MG63 (cell line): ENCODE data around the gene PCK2. TPM values are rescaled to one million over a fixed set of nuclear protein-coding genes. Genes with fewer than 3 reads are reported as not detected.
"Not testable (repeated sequence)": the region's sequence is repeated elsewhere in the genome, so short reads cannot be mapped to it uniquely, and the experiment has no call there.

Experiments used
- DNase-seq: peaks from one replicate; pipeline ENCODE4 v3.0.0-alpha.2; 2020
- H3K27me3 ChIP-seq: fragments of 250-450 bp; sonication (Bioruptor Pico); 2 replicates; pipeline ENCODE4 v1.5.1; 2020; ENCODE audit warnings: mild to moderate bottlenecking, moderate library complexity
- H3K36me3 ChIP-seq: fragments of 250-450 bp; sonication (Bioruptor Pico); 2 replicates; pipeline ENCODE4 v1.5.1; 2020; ENCODE audit warnings: mild to moderate bottlenecking, moderate library complexity
- H3K4me3 ChIP-seq: fragments of 250-450 bp; sonication (Bioruptor Pico); 2 replicates; pipeline ENCODE4 v1.5.1; 2020; ENCODE audit warnings: mild to moderate bottlenecking, moderate library complexity
- H3K9me3 ChIP-seq: fragments of 250-450 bp; sonication (Bioruptor Pico); 2 replicates; pipeline ENCODE4 v1.5.1; 2020; ENCODE audit warnings: mild to moderate bottlenecking, moderate library complexity
- total RNA-seq: library from RNA; depleted of rRNA; stranded (reverse); fragments of >200 nt; shearing (Covaris generic); gene quantifications from 2 replicates; pipeline ENCODE4 v1.2.3, GENCODE V29; 2014; ENCODE audit warnings: low replicate concordance; rRNA removed

PCK2 gene
- 6.7 and 27.5 TPM in 2 replicates for total RNA-seq

GRCh38 chr14:24093901-24094840 lies at the start of gene PCK2:
Gene PCK2, plus strand, starts transcription at chr14:24094311. Its CDS starts 95 bp downstream, at chr14:24094406.
- peak; percentile 96 for DNase-seq
- Histone ChIP-seq H3K4me3 (peak within 1 kb of the TSS; percentile 90), H3K9me3 (no peaks in the 10 kb centered on the region), H3K36me3 (no peaks in the 10 kb centered on the region; the same call in 1 of the 2 replicates), H3K27me3 (no peaks in the 10 kb centered on the region)

DNA sequence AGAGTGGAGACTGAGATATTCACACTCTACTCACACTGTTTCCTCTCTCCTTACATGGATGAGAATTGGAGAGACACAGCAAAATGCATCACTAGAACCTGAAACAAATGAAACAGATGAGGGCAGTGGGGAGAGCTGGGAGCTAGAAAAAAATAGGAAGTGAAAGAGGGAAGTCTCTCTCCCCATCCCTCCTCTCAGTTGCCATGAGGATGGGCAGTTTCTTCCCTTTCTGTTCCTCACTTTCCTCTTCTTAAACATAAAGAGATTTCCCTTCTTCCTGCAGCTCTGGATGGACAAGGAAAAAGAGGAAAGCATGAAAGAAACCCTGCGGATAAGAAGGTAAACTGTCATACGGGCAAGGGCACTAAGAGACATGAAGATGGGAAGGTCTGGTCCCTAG lies 45.1 kb upstream of the PCK2 start:
- not testable (repeated sequence) for H3K36me3 ChIP-seq, H3K9me3 ChIP-seq, H3K27me3 ChIP-seq, DNase-seq, H3K4me3 ChIP-seq

DNA sequence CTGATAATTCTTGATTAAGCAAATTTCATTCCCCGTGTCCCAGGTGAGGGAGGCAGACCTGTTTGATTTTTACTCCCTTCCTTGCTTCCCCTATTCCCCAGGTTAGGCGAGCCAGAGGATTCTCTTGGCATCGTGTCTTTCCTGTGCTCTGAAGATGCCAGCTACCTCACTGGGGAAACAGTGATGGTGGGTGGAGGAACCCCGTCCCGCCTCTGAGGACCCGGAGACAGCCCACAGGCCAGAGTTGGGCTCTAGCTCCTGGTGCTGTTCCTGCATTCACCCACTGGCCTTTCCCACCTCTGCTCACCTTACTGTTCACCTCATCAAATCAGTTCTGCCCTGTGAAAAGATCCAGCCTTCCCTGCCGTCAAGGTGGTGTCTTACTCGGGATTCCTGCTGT lies 43.4 kb upstream of the PCK2 start:
- H3K27me3 ChIP-seq, H3K36me3 ChIP-seq, H3K9me3 ChIP-seq, DNase-seq, H3K4me3 ChIP-seq: not testable (repeated sequence)

DNA sequence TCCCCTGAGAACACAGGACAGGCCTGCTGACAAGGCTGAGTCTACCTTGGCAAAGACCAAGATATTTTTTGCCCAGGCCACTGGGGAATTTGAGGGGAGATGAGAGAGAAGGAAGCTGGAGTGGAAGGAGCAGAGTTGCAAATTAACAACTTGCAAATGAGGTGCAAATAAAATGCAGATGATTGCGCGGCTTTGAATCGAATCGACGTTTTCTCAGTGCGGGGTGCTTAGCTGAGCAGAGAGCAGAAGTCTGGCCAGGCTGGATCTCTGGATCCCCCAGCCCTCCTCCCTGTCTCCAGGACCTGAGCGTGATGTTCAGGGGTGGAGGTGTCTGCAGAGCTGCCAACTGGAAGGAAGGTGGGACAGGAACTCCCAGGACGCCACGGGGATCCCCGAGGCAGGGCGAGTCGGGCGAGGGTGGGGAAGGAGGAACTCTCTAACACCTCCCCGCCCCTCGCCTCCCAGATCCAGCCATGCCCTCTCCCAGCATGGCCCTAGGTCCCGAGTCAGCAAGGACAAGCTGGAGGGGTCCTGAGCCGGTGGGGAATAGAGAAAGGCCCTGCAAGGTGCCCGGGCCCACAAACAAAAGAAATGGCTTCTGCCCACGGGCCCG lies 42.8 kb upstream of the PCK2 start:
- Histone ChIP-seq H3K36me3 (no peaks in the 10 kb centered on the region), H3K9me3 (no peaks in the 10 kb centered on the region), H3K4me3 (peak overlapping the region; percentile 40), H3K27me3 (no peaks in the 10 kb centered on the region)
- DNase-seq = no peak

- no peaks in the 10 kb centered on the region for H3K27me3 ChIP-seq
- peak; percentile 34 for DNase-seq
- H3K4me3 ChIP-seq = peak within 1 kb of the TSS; percentile 40
- no peaks in the 10 kb centered on the region for H3K36me3 ChIP-seq
- no peaks in the 10 kb centered on the region for H3K9me3 ChIP-seq
These were observed 42.1 kb upstream of the PCK2 start, which contains the start of gene CARMIL3 for GRCh38 chr14:24051789-24052655. Gene CARMIL3, plus strand, starts transcription at chr14:24052009. Its CDS starts 145 bp downstream, at chr14:24052154.

DNA sequence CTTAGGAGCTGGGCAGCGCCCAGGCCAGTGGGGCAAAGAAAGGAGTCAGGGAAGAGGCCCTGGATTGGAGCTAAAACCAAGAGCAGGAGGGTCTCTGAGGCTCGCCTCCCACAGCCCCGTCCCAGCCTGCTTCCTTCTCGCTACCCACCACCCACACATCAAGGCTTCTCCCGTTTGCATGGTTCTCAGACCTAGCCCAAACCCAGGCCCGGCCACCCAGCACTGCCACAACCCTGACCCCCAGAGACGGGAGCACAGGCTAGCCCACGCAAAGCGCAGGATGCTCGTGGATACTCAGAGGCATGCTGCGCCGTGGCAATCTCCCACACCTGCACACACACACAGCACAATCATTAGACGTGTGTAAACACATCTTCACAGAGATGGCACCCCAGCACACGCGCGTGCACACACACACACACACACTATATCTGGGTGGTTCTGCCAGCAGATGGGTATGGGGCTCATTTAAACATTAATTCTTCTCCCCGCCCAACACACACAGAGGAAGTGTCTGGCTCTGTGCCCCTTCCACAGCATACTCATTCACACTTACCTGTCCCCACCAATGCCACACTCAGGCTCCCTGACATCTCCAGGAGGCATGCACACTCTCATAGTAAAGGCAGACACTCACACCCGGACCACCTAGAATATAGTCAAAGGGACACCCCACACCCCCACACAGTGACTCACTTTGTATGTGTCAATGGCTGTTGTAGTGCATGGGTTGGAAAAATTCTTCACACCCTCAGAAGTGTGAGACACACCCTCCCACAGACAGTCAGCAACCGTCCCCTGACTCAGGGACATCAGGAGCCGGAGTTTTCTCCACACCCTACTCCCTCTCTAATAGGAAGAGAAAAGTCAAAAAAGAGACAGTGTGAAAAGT lies 41.2 kb upstream of the PCK2 start:
- no peaks in the 10 kb centered on the region for H3K27me3 ChIP-seq
- H3K9me3 ChIP-seq = no peaks in the 10 kb centered on the region
- no peaks in the 10 kb centered on the region for H3K36me3 ChIP-seq
- peak overlapping the region; percentile 40; the same call in 1 of the 2 replicates for H3K4me3 ChIP-seq
- DNase-seq = no peak

DNA sequence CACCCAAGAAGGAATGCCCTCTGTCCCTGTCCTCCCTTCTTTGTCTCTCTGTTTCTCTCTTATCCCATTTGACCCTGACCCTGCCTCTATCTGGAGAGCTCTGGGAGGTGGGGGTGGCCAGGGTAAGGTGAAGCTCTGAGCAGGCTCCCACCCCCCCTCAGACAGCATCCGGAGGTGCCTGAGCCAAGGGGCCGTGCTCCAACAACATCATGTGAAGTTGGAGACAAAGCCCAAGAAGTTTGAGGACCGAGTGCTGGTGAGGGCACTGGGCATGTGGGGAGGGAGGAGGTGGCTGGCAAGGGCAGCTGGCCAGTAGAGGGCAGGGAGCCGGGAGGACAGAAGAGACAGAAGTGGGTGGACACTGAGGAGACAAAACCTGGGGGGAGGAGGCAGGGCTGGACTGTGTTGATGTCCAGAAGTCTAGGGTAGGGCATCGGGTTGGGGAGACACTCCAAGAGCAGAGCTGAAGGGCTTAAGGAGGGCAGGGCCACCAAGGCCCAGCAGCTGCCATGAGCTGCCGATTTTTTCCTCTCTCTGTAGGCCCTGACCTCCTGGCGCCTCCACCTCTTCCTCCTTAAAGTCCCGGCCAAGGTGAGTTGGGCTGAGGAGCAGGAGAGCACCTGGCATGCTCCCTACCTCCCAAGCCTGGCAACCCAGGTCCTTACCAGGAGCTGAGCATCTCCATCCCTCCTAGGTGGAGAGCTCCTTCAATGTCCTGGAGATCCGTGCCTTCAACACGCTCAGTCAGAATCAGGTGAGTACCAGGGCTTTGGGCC lies 40.4 kb upstream of the PCK2 start:
- Histone ChIP-seq H3K36me3 (no peaks in the 10 kb centered on the region), H3K4me3 (no peak overlapping the region)
- DNase-seq = no peak

GRCh38 chr14:24054324-24054641 lies 39.8 kb upstream of the PCK2 start:
- Histone ChIP-seq H3K27me3 (no peaks in the 10 kb centered on the region), H3K9me3 (no peaks in the 10 kb centered on the region), H3K4me3 (no peak overlapping the region), H3K36me3 (no peaks in the 10 kb centered on the region)
- no peak for DNase-seq

More for the DNA sequence above, 40.4 kb upstream of the PCK2 start:
- Histone ChIP-seq H3K27me3 (no peaks in the 10 kb centered on the region), H3K9me3 (no peaks in the 10 kb centered on the region)

DNA sequence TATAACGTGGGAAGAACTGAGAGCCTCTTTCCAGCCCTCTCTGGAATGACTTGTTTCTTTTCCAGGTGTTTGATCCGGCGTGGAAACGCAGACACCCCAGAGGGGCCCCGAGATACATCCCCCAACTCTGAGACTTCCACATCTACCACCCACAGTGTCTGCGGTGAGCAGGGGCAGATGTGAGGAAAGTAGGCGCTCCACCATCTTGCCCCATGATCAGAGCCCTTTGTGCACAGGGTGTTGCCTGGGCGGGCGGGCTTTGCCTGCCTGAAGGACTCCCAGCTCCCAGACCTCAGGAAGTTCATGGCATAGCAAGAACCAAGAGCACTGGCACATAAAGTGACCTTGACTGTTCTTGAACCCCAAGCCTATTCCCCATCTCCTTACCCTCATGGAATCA lies 39.5 kb upstream of the PCK2 start:
- no peak for DNase-seq
- Histone ChIP-seq H3K27me3 (no peaks in the 10 kb centered on the region), H3K9me3 (no peaks in the 10 kb centered on the region), H3K4me3 (no peak overlapping the region), H3K36me3 (no peaks in the 10 kb centered on the region)

DNA sequence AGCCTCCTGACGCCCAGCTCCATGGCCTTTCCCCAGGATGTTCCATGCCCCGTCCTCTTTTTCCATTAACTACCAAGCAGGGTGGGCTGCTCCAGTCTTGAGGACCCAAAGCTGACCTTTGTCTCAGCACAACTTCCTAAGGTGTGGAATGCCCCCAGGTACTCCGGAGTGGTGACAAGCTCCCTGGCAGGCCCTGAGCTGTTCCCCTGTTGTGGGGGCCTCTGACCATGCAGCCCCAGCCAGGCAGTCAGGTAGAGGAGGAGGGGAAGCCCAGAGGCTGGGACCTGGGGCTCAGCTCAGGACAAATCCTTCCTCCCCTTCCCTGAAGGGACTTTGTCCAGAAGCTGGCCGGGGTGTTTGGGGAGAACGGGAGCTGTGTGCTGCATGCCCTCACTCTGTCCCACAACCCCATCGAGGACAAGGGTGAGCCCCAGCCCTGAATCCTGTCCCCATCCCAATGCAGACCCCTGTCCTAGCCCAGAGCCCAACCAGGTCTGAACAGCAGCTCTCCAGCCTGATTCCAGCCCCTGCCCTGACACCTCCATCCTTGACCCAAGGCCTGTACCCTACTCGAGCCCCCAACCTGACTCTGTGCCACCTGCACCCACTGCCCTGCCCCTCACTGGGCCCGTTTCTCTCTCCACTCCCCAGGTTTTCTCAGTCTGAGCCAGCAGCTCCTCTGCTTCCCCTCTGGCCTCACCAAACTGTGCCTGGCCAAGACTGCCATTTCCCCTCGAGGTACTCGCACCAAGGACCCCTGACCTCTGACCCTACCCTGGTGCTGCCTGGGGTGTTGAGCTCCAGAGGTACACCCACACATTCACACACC lies 37.9 kb upstream of the PCK2 start:
- no peak overlapping the region for H3K4me3 ChIP-seq
- DNase-seq = no peak
- no peaks in the 10 kb centered on the region for H3K36me3 ChIP-seq
- H3K9me3 ChIP-seq = no peaks in the 10 kb centered on the region
- H3K27me3 ChIP-seq = no peaks in the 10 kb centered on the region

- no peak for DNase-seq
- Histone ChIP-seq H3K4me3 (no peak overlapping the region), H3K36me3 (no peaks in the 10 kb centered on the region), H3K9me3 (no peaks in the 10 kb centered on the region), H3K27me3 (no peaks in the 10 kb centered on the region)
These were observed 37.3 kb upstream of the PCK2 start for GRCh38 chr14:24056800-24057184.

- H3K36me3 ChIP-seq = no peaks in the 10 kb centered on the region
- no peaks in the 10 kb centered on the region for H3K9me3 ChIP-seq
- no peak overlapping the region for H3K4me3 ChIP-seq
- H3K27me3 ChIP-seq = no peaks in the 10 kb centered on the region
- no peak for DNase-seq
These were observed 36.8 kb upstream of the PCK2 start for GRCh38 chr14:24057271-24057670.

DNA sequence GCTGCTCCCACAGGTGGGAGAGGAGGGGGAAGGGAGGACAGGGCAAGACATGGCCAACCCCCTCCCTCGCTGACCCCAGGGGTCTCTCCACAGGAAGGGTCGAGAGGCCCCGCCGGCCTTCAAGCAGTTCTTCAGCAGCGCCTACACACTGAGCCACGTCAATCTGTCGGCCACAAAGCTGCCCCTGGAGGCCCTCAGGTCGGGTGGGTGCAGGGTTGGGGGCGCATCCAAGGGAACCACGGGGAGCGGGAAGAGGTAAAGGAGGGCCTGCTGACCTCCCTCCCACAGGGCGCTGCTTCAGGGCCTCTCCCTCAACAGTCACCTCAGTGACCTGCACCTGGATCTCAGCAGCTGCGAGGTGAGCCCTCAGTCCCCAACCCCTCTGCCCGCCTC lies 36.2 kb upstream of the PCK2 start:
- no peak for DNase-seq
- H3K9me3 ChIP-seq = no peaks in the 10 kb centered on the region
- H3K4me3 ChIP-seq = no peak overlapping the region

GRCh38 chr14:24058260-24058950 lies 35.7 kb upstream of the PCK2 start:
- DNase-seq = peak; percentile 18
- Histone ChIP-seq H3K4me3 (no peak overlapping the region), H3K9me3 (no peaks in the 10 kb centered on the region), H3K27me3 (no peaks in the 10 kb centered on the region), H3K36me3 (no peaks in the 10 kb centered on the region)

More for the DNA sequence above, 36.2 kb upstream of the PCK2 start:
- H3K27me3 ChIP-seq = no peaks in the 10 kb centered on the region
- no peaks in the 10 kb centered on the region for H3K36me3 ChIP-seq
